Liver (tissue), 9 donors: Measurements from ENCODE around the gene ANKRD33B. TPM values are rescaled to one million over a fixed set of nuclear protein-coding genes. Genes with fewer than 3 reads are reported as not detected.
"Not testable (repeated sequence)": the region's sequence is repeated elsewhere in the genome, so short reads cannot be mapped to it uniquely, and the experiment has no call there.

Experiments
- DNase-seq: peaks from one replicate; pipeline ENCODE4 v3.0.0-alpha.2; 2017; ENCODE audit warnings: low spot score
- H3K27ac ChIP-seq, 2 donors: one replicate each; pipeline ENCODE4 v1.7.0; 2013; ENCODE audit warnings: inconsistent platforms in 2 of 2, low read length in 2 of 2, control low read depth in 1 of 2, low read depth in 1 of 2, mild to moderate bottlenecking in 1 of 2
- H3K27me3 ChIP-seq, 4 donors: one replicate each; pipeline versions ENCODE4 v1.6.1 to v1.7.0; 2013; ENCODE audit warnings: low read length in 3 of 4, inconsistent platforms in 1 of 4, mild to moderate bottlenecking in 1 of 4, moderate library complexity in 1 of 4; ENCODE audit not compliant: control insufficient read depth in 4 of 4, insufficient read depth in 4 of 4
- H3K36me3 ChIP-seq, 4 donors: one replicate each; pipeline versions ENCODE4 v1.6.1 to v1.7.0; 2013; ENCODE audit warnings: low read length in 3 of 4, mild to moderate bottlenecking in 3 of 4, low read depth in 1 of 4, moderate library complexity in 1 of 4; ENCODE audit not compliant: control insufficient read depth in 4 of 4, insufficient read depth in 3 of 4
- H3K4me1 ChIP-seq, 4 donors: one replicate each; pipeline versions ENCODE4 v1.6.1 to v1.7.0; 2013; ENCODE audit warnings: low read length in 3 of 4, mild to moderate bottlenecking in 3 of 4, moderate library complexity in 1 of 4; ENCODE audit not compliant: control insufficient read depth in 4 of 4, insufficient read depth in 4 of 4
- H3K4me3 ChIP-seq, 3 donors: one replicate each; pipeline versions ENCODE4 v1.6.1 to v1.7.0; 2013; ENCODE audit warnings: low read length in 3 of 3, control low read depth in 1 of 3, low read depth in 1 of 3, mild to moderate bottlenecking in 1 of 3
- H3K9ac ChIP-seq, 2 donors: one replicate each; pipeline ENCODE4 v1.7.0; 2013; ENCODE audit warnings: low read length in 2 of 2, mild to moderate bottlenecking in 2 of 2, moderate library complexity in 2 of 2, control low read depth in 1 of 2, low read depth in 1 of 2
- H3K9me3 ChIP-seq, 4 donors: one replicate each; pipeline versions ENCODE4 v1.6.1 to v1.7.0; 2013; ENCODE audit warnings: low read length in 3 of 4; ENCODE audit not compliant: control insufficient read depth in 4 of 4
- EGR1 ChIP-seq, 2 donors: IDR thresholded peaks; 2 replicates each; pipeline ENCODE4 v1.6.1; 2016 to 2018; ENCODE audit warnings: antibody characterized with exemption in 2 of 2, low read depth in 2 of 2
- GABPA ChIP-seq, 2 donors: IDR thresholded peaks in 1 of 2; conservative IDR thresholded peaks in 1 of 2; 2 replicates each; pipeline ENCODE4 v1.6.1; 2016; ENCODE audit warnings: antibody characterized with exemption in 2 of 2, mild to moderate bottlenecking in 1 of 2, moderate library complexity in 1 of 2
- HNF4A ChIP-seq, 2 donors: conservative IDR thresholded peaks; 2 replicates each; pipeline ENCODE4 v1.6.1; 2016; ENCODE audit warnings: antibody characterized with exemption in 2 of 2, mild to moderate bottlenecking in 2 of 2
- HNF4G ChIP-seq: IDR thresholded peaks from 2 replicates; pipeline ENCODE4 v1.6.1; 2016; ENCODE audit warnings: antibody characterized with exemption
- JUND ChIP-seq, 2 donors: IDR thresholded peaks; 2 replicates each; pipeline ENCODE4 v1.6.1; 2016; ENCODE audit warnings: antibody characterized with exemption in 2 of 2
- NR2F2 ChIP-seq: IDR thresholded peaks from 2 replicates; pipeline ENCODE4 v1.6.1; 2016; ENCODE audit warnings: antibody characterized with exemption
- RAD21 ChIP-seq, 2 donors: IDR thresholded peaks; 2 replicates each; pipeline ENCODE4 v1.6.1; 2016; ENCODE audit warnings: antibody characterized with exemption in 2 of 2, mild to moderate bottlenecking in 2 of 2
- RXRA ChIP-seq, 2 donors: IDR thresholded peaks; 2 replicates each; pipeline ENCODE4 v1.6.1; 2017 to 2018; ENCODE audit warnings: antibody characterized with exemption in 2 of 2, mild to moderate bottlenecking in 1 of 2
- SP1 ChIP-seq: IDR thresholded peaks from 2 replicates; pipeline ENCODE4 v1.6.1; 2018; ENCODE audit warnings: antibody characterized with exemption, mild to moderate bottlenecking
- TAF1 ChIP-seq: conservative IDR thresholded peaks from 2 replicates; pipeline ENCODE4 v1.6.1; 2016; ENCODE audit warnings: antibody characterized with exemption, mild to moderate bottlenecking
- YY1 ChIP-seq: IDR thresholded peaks from 2 replicates; pipeline ENCODE4 v1.6.1; 2016; ENCODE audit warnings: antibody characterized with exemption, mild to moderate bottlenecking
- WGBS: extraction: QIAGEN DNeasy Blood & Tissue Kit; methylation state at CpG from one replicate; pipeline ENCODE4 v1.1.7; 2013; 5-methylcytosine and 5-hydroxymethylcytosine counted together
- polyA plus RNA-seq, 2 donors: library from polyadenylated mRNA; stranded (reverse) in 1 of 2; unstranded in 1 of 2; fragments of 200-250 nt in 1 of 2; fragments of >200 nt in 1 of 2; fragmentation: Nextera tagmentation in 1 of 2; extraction: Ambion mirVana in 1 of 2; gene quantifications; one replicate each; pipeline versions ENCODE4 v1.2.1 to v1.2.3, GENCODE V29; 2013 to 2015
- total RNA-seq, 2 donors: library from RNA; depleted of rRNA; stranded (reverse); fragments of >200 nt; gene quantifications; one replicate each; pipeline ENCODE4 v1.2.3, GENCODE V29; 2014
- TF ChIP-seq, protein P1 (sequence below): IDR thresholded peaks from 2 replicates; pipeline ENCODE4 v1.6.1; 2016; ENCODE audit warnings: antibody characterized with exemption
- TF ChIP-seq, protein P2 (sequence below): fragments of 150-350 bp; IDR thresholded peaks from 2 replicates; pipeline ENCODE4 v1.5.1; 2017; ENCODE audit warnings: improper control_type of control experiment, low read depth, low read length; ENCODE audit not compliant: missing input control
- TF ChIP-seq, protein P3 (sequence below): IDR thresholded peaks from 2 replicates; pipeline ENCODE4 v1.6.1; 2016; ENCODE audit warnings: antibody characterized with exemption, mild to moderate bottlenecking
- TF ChIP-seq, protein P4 (sequence below): IDR thresholded peaks from 2 replicates; pipeline ENCODE4 v1.6.1; 2016; ENCODE audit warnings: antibody characterized with exemption
- donor health status: healthy.
- donor health status: healthy.
- donor health status: healthy.
- donor health status: healthy.
- donor health status: healthy.

The ANKRD33B gene
- total and polyA plus RNA-seq, 4 donors, result 0.09 to 1.9 (median 0.25) TPM; not detected in 1

DNA sequence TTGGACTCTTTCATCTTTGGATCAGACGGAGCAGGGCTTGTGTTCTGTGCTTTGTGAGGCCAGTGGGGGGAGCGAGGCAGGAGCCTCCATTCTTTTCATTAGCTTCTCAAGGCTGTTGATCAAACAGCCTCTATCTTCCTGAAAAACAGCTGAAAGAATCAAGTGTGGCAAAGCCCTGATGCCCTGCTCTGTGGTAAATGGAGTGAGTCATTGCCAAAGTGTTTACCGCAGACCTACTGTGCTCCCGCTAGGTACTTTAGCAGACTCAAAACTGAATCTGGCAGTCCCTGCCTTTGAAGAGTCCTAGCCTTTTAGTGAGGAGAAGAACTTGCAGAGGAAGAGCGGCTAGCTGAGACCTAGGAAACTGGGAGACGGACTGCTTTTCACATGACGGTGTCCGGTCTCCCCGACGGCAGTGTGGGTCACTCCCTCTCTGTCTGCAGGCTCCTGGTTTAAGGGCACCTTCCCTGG lies 3.3 kb downstream of the ANKRD33B start:
- H3K4me3 ChIP-seq, result no peak overlapping the region
- H3K9ac ChIP-seq, result no peak overlapping the region
- TF ChIP-seq NR2F2, result no peak
- TF ChIP-seq RXRA (IDR thresholded peaks at IDR 0.05), result no peak
- no peak for TF ChIP-seq RAD21 (IDR thresholded peaks at IDR 0.05)
- DNase-seq, result no peak
- no peaks in the 10 kb centered on the region for H3K36me3 ChIP-seq
- H3K4me1 ChIP-seq, result peaks cover 8 to 28% (median 17%) of the 10 kb centered on the region in 4 donors
- H3K27ac ChIP-seq, result no peak overlapping the region
- WGBS, result 91% methylated on average over 10 of the region's 10 CpGs
- no peaks in the 10 kb centered on the region for H3K27me3 ChIP-seq
- no peaks in the 10 kb centered on the region for H3K9me3 ChIP-seq

DNA sequence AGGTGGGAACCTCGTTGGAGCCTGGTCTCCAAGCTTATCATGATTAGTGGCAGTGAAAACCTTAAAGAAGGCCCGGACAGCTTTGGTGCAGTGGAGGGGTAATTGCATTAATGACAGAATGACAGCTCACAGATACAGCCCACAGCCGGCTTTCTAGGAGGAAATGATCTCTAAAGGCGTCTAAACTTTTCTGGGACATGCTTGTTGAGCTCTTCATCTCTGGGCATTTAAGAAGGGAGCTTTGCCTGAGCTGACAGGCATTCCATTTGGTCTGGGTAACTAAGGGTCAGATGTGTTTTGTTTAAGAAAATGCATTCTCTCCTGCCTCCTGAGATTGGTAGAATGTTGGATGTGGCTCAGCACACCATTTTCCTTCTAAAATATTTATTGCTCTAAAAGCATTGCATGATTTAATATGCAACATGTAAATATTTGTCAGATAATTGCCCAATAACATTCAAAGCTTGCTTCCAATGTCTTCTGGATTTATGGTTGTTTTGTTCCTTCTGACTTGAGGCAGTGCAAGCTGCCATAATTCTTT lies 4.0 kb downstream of the ANKRD33B start:
- 85% methylated on average over 4 of the region's 4 CpGs for WGBS
- H3K27ac ChIP-seq, result no peak overlapping the region
- no peaks in the 10 kb centered on the region for H3K27me3 ChIP-seq
- no peak overlapping the region for H3K4me3 ChIP-seq
- no peak for DNase-seq
- no peaks in the 10 kb centered on the region for H3K36me3 ChIP-seq
- no peak for TF ChIP-seq EGR1 (IDR thresholded peaks at IDR 0.05; ENCODE audit: low read depth in 2 of 2)
- TF ChIP-seq TAF1, result no peak
- TF ChIP-seq NR2F2, result no peak
- TF ChIP-seq, protein P1, sequence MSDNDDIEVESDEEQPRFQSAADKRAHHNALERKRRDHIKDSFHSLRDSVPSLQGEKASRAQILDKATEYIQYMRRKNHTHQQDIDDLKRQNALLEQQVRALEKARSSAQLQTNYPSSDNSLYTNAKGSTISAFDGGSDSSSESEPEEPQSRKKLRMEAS, result no peak
- TF ChIP-seq GABPA (IDR thresholded peaks at IDR 0.05 in 1 of 2, conservative IDR thresholded peaks at IDR 0.05 in 1 of 2), result no peak
- TF ChIP-seq SP1, result no peak
- TF ChIP-seq, protein P2, sequence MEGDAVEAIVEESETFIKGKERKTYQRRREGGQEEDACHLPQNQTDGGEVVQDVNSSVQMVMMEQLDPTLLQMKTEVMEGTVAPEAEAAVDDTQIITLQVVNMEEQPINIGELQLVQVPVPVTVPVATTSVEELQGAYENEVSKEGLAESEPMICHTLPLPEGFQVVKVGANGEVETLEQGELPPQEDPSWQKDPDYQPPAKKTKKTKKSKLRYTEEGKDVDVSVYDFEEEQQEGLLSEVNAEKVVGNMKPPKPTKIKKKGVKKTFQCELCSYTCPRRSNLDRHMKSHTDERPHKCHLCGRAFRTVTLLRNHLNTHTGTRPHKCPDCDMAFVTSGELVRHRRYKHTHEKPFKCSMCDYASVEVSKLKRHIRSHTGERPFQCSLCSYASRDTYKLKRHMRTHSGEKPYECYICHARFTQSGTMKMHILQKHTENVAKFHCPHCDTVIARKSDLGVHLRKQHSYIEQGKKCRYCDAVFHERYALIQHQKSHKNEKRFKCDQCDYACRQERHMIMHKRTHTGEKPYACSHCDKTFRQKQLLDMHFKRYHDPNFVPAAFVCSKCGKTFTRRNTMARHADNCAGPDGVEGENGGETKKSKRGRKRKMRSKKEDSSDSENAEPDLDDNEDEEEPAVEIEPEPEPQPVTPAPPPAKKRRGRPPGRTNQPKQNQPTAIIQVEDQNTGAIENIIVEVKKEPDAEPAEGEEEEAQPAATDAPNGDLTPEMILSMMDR, result no peak
- TF ChIP-seq YY1, result no peak
- TF ChIP-seq HNF4G, result no peak
- TF ChIP-seq RXRA (IDR thresholded peaks at IDR 0.05), result no peak
- TF ChIP-seq HNF4A (conservative IDR thresholded peaks at IDR 0.05), result no peak
- TF ChIP-seq, protein P3, sequence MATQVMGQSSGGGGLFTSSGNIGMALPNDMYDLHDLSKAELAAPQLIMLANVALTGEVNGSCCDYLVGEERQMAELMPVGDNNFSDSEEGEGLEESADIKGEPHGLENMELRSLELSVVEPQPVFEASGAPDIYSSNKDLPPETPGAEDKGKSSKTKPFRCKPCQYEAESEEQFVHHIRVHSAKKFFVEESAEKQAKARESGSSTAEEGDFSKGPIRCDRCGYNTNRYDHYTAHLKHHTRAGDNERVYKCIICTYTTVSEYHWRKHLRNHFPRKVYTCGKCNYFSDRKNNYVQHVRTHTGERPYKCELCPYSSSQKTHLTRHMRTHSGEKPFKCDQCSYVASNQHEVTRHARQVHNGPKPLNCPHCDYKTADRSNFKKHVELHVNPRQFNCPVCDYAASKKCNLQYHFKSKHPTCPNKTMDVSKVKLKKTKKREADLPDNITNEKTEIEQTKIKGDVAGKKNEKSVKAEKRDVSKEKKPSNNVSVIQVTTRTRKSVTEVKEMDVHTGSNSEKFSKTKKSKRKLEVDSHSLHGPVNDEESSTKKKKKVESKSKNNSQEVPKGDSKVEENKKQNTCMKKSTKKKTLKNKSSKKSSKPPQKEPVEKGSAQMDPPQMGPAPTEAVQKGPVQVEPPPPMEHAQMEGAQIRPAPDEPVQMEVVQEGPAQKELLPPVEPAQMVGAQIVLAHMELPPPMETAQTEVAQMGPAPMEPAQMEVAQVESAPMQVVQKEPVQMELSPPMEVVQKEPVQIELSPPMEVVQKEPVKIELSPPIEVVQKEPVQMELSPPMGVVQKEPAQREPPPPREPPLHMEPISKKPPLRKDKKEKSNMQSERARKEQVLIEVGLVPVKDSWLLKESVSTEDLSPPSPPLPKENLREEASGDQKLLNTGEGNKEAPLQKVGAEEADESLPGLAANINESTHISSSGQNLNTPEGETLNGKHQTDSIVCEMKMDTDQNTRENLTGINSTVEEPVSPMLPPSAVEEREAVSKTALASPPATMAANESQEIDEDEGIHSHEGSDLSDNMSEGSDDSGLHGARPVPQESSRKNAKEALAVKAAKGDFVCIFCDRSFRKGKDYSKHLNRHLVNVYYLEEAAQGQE, result no peak
- TF ChIP-seq, protein P4, sequence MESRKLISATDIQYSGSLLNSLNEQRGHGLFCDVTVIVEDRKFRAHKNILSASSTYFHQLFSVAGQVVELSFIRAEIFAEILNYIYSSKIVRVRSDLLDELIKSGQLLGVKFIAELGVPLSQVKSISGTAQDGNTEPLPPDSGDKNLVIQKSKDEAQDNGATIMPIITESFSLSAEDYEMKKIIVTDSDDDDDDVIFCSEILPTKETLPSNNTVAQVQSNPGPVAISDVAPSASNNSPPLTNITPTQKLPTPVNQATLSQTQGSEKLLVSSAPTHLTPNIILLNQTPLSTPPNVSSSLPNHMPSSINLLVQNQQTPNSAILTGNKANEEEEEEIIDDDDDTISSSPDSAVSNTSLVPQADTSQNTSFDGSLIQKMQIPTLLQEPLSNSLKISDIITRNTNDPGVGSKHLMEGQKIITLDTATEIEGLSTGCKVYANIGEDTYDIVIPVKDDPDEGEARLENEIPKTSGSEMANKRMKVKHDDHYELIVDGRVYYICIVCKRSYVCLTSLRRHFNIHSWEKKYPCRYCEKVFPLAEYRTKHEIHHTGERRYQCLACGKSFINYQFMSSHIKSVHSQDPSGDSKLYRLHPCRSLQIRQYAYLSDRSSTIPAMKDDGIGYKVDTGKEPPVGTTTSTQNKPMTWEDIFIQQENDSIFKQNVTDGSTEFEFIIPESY, result no peak
- TF ChIP-seq JUND (IDR thresholded peaks at IDR 0.05), result no peak
- no peaks in the 10 kb centered on the region for H3K9me3 ChIP-seq
- H3K4me1 ChIP-seq, result peaks cover 8 to 26% (median 17%) of the 10 kb centered on the region in 4 donors
- H3K9ac ChIP-seq, result no peak overlapping the region

DNA sequence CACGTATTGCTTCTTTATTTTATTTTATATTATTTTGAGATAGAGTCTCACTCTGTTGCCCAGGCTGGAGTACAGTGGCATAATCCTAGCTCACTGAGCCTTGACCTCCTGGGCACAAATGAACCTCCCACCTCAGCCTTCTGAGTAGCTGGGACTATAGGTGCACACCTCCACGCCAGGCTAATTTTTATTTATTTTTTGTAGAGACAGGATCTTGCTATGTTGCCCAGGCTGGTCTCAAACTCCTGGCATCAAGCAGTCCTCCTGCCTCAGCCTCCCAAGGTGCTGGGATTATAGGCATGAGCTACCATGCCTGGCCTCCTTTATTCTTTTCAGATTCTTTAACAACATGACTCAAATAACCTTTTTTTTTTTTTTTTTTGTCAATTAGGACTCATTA lies 6.7 kb downstream of the ANKRD33B start:
- WGBS, result 97% methylated on average over 2 of the region's 2 CpGs
- H3K9me3 ChIP-seq, H3K4me3 ChIP-seq, H3K27me3 ChIP-seq, H3K9ac ChIP-seq, H3K4me1 ChIP-seq, H3K36me3 ChIP-seq, DNase-seq, H3K27ac ChIP-seq: not testable (repeated sequence)
